SK-N-SH treated with all-trans-retinoic acid at 6 μM for 48 hours (cell line): ENCODE measurements around the gene SAG.

Experiments
- ATAC-seq: fragments of 200-7000 bp; cut with Tn5 transposase; 3 replicates; pipeline ENCODE4 v1.9.1; 2020; ENCODE audit warnings: mild to moderate bottlenecking, moderate library complexity
- ARNTL ChIP-seq: fragments of 450-650 bp; formaldehyde crosslinking; IDR thresholded peaks from 2 replicates; pipeline ENCODE4 v1.5.0; 2020; ENCODE audit warnings: low read depth, mild to moderate bottlenecking, moderate library complexity, borderline replicate concordance
- BACH2 ChIP-seq: fragments of 250-450 bp; sonication (Bioruptor Pico); IDR thresholded peaks from 2 replicates; pipeline ENCODE4 v1.9.0; 2021; ENCODE audit warnings: mild to moderate bottlenecking, borderline replicate concordance
- CSDC2 ChIP-seq: fragments of 250-450 bp; sonication (Bioruptor Pico); IDR thresholded peaks from 2 replicates; pipeline ENCODE4 v1.5.0; 2020; ENCODE audit warnings: mild to moderate bottlenecking, moderate library complexity
- CSRNP3 ChIP-seq: fragments of 250-450 bp; sonication (Bioruptor Pico); IDR thresholded peaks from 2 replicates; pipeline ENCODE4 v1.5.1; 2021; ENCODE audit warnings: mild to moderate bottlenecking, moderate library complexity
- GLIS3 ChIP-seq: fragments of 250-450 bp; sonication (Bioruptor Pico); IDR thresholded peaks from 2 replicates; pipeline ENCODE4 v1.5.0; 2020; ENCODE audit warnings: mild to moderate bottlenecking, moderate library complexity
- PATZ1 ChIP-seq: fragments of 250-450 bp; sonication (Bioruptor Pico); IDR thresholded peaks from 2 replicates; pipeline ENCODE4 v1.8.0; 2020; ENCODE audit warnings: mild to moderate bottlenecking, moderate library complexity, borderline replicate concordance
- POU6F1 ChIP-seq: fragments of 250-450 bp; sonication (Bioruptor Pico); IDR thresholded peaks from 2 replicates; pipeline ENCODE4 v1.8.0; 2021; ENCODE audit warnings: low read depth, mild to moderate bottlenecking, moderate library complexity, borderline replicate concordance
- PPARA ChIP-seq: fragments of 250-450 bp; sonication (Bioruptor Pico); IDR thresholded peaks from 2 replicates; pipeline ENCODE4 v1.5.0; 2020; ENCODE audit warnings: mild to moderate bottlenecking, borderline replicate concordance
- RARB ChIP-seq: fragments of 250-450 bp; sonication (Bioruptor Pico); IDR thresholded peaks from 2 replicates; pipeline ENCODE4 v1.8.0; 2021; ENCODE audit warnings: mild to moderate bottlenecking, moderate library complexity
- SNAI2 ChIP-seq: fragments of 250-450 bp; sonication (Bioruptor Pico); IDR thresholded peaks from 2 replicates; pipeline ENCODE4 v1.5.0; 2020; ENCODE audit warnings: mild to moderate bottlenecking, moderate library complexity
- TCF4 ChIP-seq: fragments of 250-450 bp; sonication (Bioruptor Pico); IDR thresholded peaks from 2 replicates; pipeline ENCODE4 v1.8.0; 2021; ENCODE audit warnings: mild to moderate bottlenecking, moderate library complexity, borderline replicate concordance
- TOX ChIP-seq: fragments of 250-450 bp; sonication (Bioruptor Pico); IDR thresholded peaks from 2 replicates; pipeline ENCODE4 v1.8.0; 2021; ENCODE audit warnings: mild to moderate bottlenecking, moderate library complexity, borderline replicate concordance
- TSHZ2 ChIP-seq: fragments of 250-450 bp; sonication (Bioruptor Pico); IDR thresholded peaks from 2 replicates; pipeline ENCODE4 v1.5.0; 2020; ENCODE audit warnings: mild to moderate bottlenecking, moderate library complexity
- ZC3H10 ChIP-seq: fragments of 250-450 bp; sonication (Bioruptor Pico); IDR thresholded peaks from 2 replicates; pipeline ENCODE4 v1.5.1; 2021; ENCODE audit warnings: mild to moderate bottlenecking, moderate library complexity
- ZFP3 ChIP-seq: fragments of 250-450 bp; sonication (Bioruptor Pico); IDR thresholded peaks from 2 replicates; pipeline ENCODE4 v1.5.0; 2020; ENCODE audit warnings: mild to moderate bottlenecking, moderate library complexity
- ZFP30 ChIP-seq: fragments of 450-650 bp; formaldehyde crosslinking; IDR thresholded peaks from 2 replicates; pipeline ENCODE4 v1.5.0; 2022; ENCODE audit warnings: mild to moderate bottlenecking, moderate library complexity
- ZNF565 ChIP-seq: fragments of 450-650 bp; formaldehyde crosslinking; conservative IDR thresholded peaks from 2 replicates; pipeline ENCODE4 v1.5.0; 2020; ENCODE audit warnings: low read depth, mild to moderate bottlenecking, moderate library complexity
- ZNF70 ChIP-seq: fragments of 450-650 bp; formaldehyde crosslinking; IDR thresholded peaks from 2 replicates; pipeline ENCODE4 v1.5.0; 2020; ENCODE audit warnings: mild to moderate bottlenecking, moderate library complexity
- ZNF8 ChIP-seq: fragments of 450-650 bp; formaldehyde crosslinking; IDR thresholded peaks from 2 replicates; pipeline ENCODE4 v1.5.0; 2020; ENCODE audit warnings: mild to moderate bottlenecking, moderate library complexity

Gene SAG

GRCh38 chr2:233281992-233282603 is 25.5 kb upstream of the SAG start:
- TF ChIP-seq BACH2 (CRISPR knock-in tag) (no peak), ZFP3 (CRISPR knock-in tag) (no peak), ARNTL (CRISPR knock-in tag) (no peak), PATZ1 (CRISPR knock-in tag) (no peak), TSHZ2 (CRISPR knock-in tag) (no peak), GLIS3 (CRISPR knock-in tag) (no peak), ZNF70 (CRISPR knock-in tag) (no peak), SNAI2 (no peak), POU6F1 (CRISPR knock-in tag) (no peak), CSDC2 (CRISPR knock-in tag) (no peak), TCF4 (CRISPR knock-in tag) (no peak), RARB (CRISPR knock-in tag) (no peak), PPARA (no peak), ZFP30 (CRISPR knock-in tag) (no peak), CSRNP3 (CRISPR knock-in tag) (no peak), TOX (CRISPR knock-in tag) (no peak), ZNF565 (CRISPR knock-in tag) (no peak)
- no peak for ATAC-seq

GRCh38 chr2:233285921-233286320 is 21.7 kb upstream of the SAG start:
- no peak for TF ChIP-seq CSRNP3 (CRISPR knock-in tag)
- TF ChIP-seq PATZ1 (CRISPR knock-in tag): no peak
- no peak for TF ChIP-seq TCF4 (CRISPR knock-in tag)
- no peak for TF ChIP-seq ARNTL (CRISPR knock-in tag)
- ATAC-seq: no peak

- no peak for TF ChIP-seq TSHZ2 (CRISPR knock-in tag)
- no peak for TF ChIP-seq ZC3H10
- no peak for TF ChIP-seq ZFP30 (CRISPR knock-in tag)
- TF ChIP-seq TOX (CRISPR knock-in tag): no peak
- TF ChIP-seq ZNF8 (CRISPR knock-in tag): no peak
- no peak for TF ChIP-seq RARB (CRISPR knock-in tag)
- no peak for ATAC-seq
These were observed 19.7 kb upstream of the SAG start for GRCh38 chr2:233287871-233288270.
